Measurements from ENCODE around the gene HBG2.
"Not testable (repeated sequence)": the region's sequence is repeated elsewhere in the genome, so short reads cannot be mapped to it uniquely, and the experiment has no call there.

Gene HBG2

DNA sequence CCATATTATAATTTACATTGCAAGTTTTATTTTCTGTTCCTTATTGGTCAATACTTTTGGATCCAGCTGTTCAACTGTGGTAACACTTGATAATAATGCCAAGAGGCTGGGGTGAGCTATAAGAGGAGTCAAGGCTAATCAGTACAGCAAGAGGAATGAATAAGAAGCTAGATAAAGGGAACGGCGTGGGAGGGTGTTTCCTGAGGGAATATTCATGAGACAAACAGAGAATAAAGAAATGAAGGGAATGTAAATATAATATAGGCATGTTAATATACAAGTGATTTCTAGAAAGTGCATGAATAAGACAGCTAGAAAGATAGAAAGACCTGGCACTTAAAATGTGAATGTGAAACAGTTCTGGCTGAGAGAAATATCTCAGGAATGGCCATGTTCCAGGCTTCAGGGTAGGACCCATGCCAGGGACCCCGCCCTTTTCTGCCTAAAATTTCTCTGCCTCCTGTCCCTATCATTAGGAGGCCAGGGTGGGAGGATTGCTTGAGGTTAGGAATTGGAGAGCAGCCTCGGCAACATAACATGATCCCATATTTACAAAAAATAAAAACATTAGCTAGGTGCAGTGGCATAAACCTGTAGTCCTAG is 43.2 kb upstream of the HBG2 start:
- Mint-ChIP-seq H3K27me3 (ENCODE audit: low read depth) (peaks cover 5% of the 10 kb centered on the region), H3K4me1 (no peaks in the 10 kb centered on the region), H3K9me3 (no peaks in the 10 kb centered on the region), H3K36me3 (ENCODE audit: low read depth) (no peaks in the 10 kb centered on the region), H3K4me3 (no peak overlapping the region), H3K27ac (no peak overlapping the region)
- TF ChIP-seq, protein P1, sequence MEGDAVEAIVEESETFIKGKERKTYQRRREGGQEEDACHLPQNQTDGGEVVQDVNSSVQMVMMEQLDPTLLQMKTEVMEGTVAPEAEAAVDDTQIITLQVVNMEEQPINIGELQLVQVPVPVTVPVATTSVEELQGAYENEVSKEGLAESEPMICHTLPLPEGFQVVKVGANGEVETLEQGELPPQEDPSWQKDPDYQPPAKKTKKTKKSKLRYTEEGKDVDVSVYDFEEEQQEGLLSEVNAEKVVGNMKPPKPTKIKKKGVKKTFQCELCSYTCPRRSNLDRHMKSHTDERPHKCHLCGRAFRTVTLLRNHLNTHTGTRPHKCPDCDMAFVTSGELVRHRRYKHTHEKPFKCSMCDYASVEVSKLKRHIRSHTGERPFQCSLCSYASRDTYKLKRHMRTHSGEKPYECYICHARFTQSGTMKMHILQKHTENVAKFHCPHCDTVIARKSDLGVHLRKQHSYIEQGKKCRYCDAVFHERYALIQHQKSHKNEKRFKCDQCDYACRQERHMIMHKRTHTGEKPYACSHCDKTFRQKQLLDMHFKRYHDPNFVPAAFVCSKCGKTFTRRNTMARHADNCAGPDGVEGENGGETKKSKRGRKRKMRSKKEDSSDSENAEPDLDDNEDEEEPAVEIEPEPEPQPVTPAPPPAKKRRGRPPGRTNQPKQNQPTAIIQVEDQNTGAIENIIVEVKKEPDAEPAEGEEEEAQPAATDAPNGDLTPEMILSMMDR (IDR thresholded peaks at IDR 0.05; ENCODE audit: unreplicated experiment in 3 of 3), result no peak

DNA sequence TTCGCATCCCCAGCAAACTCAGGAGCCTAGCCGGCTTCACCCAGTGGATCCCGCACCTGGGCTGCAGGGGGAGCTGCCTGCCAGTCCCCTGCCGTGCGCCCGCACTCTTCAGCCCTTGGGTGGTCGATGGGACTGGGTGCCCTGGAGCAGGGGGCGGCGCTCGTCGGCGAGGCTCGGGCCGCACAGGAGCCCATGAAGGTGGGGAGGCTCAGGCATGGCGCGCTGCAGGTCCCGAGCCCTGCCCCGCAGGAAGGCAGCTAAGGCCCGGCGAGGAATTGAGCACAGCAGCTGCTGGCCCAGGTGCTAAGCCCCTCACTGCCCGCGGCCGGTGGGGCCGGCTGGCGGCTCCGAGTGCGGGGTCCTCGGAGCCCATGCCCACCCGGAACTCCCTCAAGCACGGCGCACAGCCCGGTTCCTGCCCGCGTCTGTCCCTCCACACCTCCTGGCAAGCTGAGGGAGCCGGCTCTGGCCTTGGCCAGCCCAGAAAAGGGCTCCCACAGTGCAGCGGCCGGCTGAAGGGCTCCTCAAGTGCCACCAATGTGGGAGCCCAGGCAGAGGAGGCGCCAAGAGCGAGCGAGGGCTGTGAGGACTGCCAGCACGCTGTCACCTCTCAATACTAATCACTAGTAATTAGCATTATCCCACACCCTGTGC is 39.9 kb upstream of the HBG2 start:
- H3K27ac Mint-ChIP-seq; H3K36me3 Mint-ChIP-seq (ENCODE audit: low read depth); H3K27me3 Mint-ChIP-seq (ENCODE audit: low read depth); H3K9me3 Mint-ChIP-seq; H3K4me1 Mint-ChIP-seq; H3K4me3 Mint-ChIP-seq: not testable (repeated sequence)

DNA sequence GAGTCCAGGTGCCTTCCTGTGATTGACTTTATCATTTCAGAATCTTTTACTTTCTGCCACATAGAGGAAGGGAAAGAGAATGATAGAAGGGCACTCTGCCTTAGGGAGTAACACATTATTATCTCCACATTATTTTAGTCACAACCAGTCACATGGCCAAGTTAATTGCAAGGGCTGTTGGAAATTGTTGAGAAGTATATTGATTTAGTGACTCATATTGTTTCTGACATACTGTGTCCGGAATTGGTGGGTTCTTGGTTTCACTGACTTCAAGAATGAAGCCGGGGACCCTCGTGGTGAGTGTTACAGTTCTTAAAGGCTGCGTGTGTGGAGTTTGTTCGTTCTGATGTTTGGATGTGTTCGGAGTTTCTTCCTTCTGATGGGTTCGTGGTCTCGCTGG is 38.4 kb upstream of the HBG2 start:
- no peaks in the 10 kb centered on the region for H3K4me1 Mint-ChIP-seq
- TF ChIP-seq, protein P1 (IDR thresholded peaks at IDR 0.05; ENCODE audit: unreplicated experiment in 3 of 3), result no peak
- H3K27me3 Mint-ChIP-seq (ENCODE audit: low read depth), result peaks cover 3% of the 10 kb centered on the region
- H3K27ac Mint-ChIP-seq, result no peak overlapping the region
- no peaks in the 10 kb centered on the region for H3K9me3 Mint-ChIP-seq
- H3K4me3 Mint-ChIP-seq, result no peak overlapping the region
- no peaks in the 10 kb centered on the region for H3K36me3 Mint-ChIP-seq (ENCODE audit: low read depth)

DNA sequence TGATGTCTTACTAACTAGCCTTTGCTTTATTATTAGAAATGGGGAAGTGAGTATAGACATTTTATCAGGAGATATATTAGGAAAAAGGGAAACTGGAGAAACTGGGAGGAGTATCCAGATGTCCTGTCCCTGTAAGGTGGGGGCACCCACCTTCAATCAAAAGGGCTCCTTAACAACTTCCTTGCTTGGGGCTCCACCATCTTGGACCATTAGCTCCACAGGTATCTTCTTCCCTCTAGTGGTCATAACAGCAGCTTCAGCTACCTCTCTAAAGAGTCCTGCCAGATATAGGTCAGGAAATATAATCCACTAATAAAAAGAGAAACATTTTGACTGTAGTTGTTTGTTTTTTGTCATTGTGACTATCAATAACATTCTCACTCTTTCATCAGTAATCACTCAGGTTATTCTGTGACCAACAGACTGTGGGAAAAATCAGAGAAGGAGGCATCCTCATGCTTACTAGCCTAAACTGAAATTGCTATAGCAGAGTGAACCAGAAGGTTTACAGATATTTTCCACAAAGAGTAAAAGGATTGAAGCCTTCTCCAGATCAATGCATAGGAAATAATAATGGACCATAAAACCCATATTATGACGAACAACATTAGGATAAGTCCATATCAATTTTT is 36.7 kb upstream of the HBG2 start:
- TF ChIP-seq, protein P1 (IDR thresholded peaks at IDR 0.05; ENCODE audit: unreplicated experiment in 3 of 3), result peak; percentile 36 to 50 (median 36)
- H3K36me3 Mint-ChIP-seq (ENCODE audit: low read depth), result no peaks in the 10 kb centered on the region
- H3K27ac Mint-ChIP-seq, result no peak overlapping the region
- H3K27me3 Mint-ChIP-seq (ENCODE audit: low read depth), result no peaks in the 10 kb centered on the region
- H3K9me3 Mint-ChIP-seq, result no peaks in the 10 kb centered on the region
- H3K4me3 Mint-ChIP-seq, result no peak overlapping the region
- no peaks in the 10 kb centered on the region for H3K4me1 Mint-ChIP-seq

DNA sequence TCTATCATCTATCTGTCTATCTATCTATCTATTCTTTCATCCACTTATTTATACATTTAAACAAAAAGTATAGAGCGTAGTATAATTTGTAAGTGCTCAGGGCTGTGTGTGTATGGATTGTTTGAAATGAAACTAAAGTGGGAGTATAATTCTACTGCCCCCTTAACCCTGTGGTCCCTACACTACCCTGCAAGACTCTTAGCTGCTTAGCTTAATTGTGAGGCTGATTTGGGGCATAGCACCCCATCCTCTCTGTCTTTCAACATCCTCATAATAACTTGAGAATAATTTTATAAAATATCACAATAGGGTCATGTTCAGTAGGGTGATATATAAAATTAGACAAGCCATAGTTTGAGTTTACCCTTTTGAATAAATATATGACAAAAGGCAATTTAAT is 35.5 kb upstream of the HBG2 start:
- no peak overlapping the region for H3K4me3 Mint-ChIP-seq

DNA sequence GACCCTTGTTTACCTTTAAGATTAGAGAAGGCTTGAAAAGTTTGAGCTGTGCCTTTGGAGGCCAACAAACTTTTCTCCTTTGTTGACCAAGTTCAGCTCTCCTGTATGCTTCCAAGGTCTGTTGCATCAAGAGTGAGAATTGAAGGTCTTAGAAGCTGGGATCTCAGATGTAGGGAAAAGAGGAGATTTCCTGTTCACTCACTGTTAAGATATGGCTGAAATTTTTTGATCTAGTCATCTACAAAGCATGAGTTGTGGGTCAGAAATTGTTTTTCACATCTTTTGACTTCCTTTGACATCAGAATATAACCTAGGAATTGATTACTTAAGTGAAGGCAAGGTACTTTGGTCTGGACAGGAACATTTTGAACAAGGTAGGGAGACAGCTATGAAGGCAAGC is 35.1 kb upstream of the HBG2 start:
- Mint-ChIP-seq H3K4me3 (no peak overlapping the region), H3K27ac (no peak overlapping the region), H3K27me3 (ENCODE audit: low read depth) (no peaks in the 10 kb centered on the region), H3K9me3 (no peaks in the 10 kb centered on the region), H3K36me3 (ENCODE audit: low read depth) (no peaks in the 10 kb centered on the region), H3K4me1 (no peaks in the 10 kb centered on the region)
- TF ChIP-seq, protein P1 (IDR thresholded peaks at IDR 0.05; ENCODE audit: unreplicated experiment in 3 of 3), result no peak

More for the DNA sequence above, 35.5 kb upstream of the HBG2 start:
- Mint-ChIP-seq H3K27ac (no peak overlapping the region), H3K9me3 (no peaks in the 10 kb centered on the region), H3K36me3 (ENCODE audit: low read depth) (no peaks in the 10 kb centered on the region), H3K4me1 (no peaks in the 10 kb centered on the region), H3K27me3 (ENCODE audit: low read depth) (no peaks in the 10 kb centered on the region)
- TF ChIP-seq, protein P1 (IDR thresholded peaks at IDR 0.05; ENCODE audit: unreplicated experiment in 3 of 3), result no peak

Data from nephron (organoid).